Neural progenitor cell (in vitro differentiated cells): ENCODE measurements around the gene MMP17.

ENCODE experiments used
- EZH2 ChIP-seq: fragments of 200-600 bp; sonication (generic); IDR thresholded peaks from 2 replicates; pipeline ENCODE4 v1.6.1; 2017; ENCODE audit warnings: antibody characterized with exemption, mild to moderate bottlenecking, moderate library complexity
- EZH2phosphoT487 ChIP-seq: fragments of 200-600 bp; sonication (generic); IDR thresholded peaks from 2 replicates; pipeline ENCODE4 v1.6.1; 2017; ENCODE audit warnings: antibody characterized with exemption
- TF ChIP-seq, protein P1 (sequence below): fragments of 200-600 bp; sonication (generic); IDR thresholded peaks from 2 replicates; pipeline ENCODE4 v1.5.1; 2017; ENCODE audit warnings: antibody characterized with exemption, mild to moderate bottlenecking

DNA sequence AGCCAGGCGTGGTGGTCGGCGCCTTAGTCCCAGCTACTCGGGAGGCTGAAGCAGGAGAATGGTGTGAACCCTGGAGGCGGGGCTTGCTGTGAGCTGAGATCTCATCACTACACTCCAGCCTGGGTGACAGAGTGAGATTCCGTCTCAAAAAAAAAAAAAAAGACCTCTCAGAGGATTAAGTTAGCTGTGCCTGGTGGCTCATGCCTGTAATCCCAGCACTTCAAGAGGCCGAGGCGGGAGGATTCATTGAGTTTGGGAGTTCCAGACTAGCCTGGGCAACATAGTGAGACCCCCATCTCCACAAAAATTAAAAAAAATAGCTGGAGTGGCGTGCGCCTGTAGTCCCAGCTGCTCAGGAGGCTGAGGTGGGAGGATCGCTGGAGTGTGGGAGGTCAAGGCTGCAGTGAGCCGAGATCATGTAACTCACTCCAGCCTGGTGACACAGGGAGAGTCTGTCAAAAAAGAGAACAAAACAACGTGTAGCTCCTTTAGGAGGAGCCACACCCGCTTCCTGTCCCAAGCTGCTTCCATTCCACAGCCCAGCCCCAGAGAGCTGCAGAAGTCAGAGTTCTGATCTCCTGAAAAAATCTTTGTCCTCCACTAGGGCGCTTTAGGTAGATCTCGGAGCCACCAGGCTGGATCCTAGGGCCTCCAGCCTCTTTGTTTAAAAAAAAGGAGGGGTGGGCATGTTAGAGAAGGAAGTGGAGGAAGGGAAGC lies 54.8 kb downstream of the MMP17 start:
- TF ChIP-seq, protein P1, sequence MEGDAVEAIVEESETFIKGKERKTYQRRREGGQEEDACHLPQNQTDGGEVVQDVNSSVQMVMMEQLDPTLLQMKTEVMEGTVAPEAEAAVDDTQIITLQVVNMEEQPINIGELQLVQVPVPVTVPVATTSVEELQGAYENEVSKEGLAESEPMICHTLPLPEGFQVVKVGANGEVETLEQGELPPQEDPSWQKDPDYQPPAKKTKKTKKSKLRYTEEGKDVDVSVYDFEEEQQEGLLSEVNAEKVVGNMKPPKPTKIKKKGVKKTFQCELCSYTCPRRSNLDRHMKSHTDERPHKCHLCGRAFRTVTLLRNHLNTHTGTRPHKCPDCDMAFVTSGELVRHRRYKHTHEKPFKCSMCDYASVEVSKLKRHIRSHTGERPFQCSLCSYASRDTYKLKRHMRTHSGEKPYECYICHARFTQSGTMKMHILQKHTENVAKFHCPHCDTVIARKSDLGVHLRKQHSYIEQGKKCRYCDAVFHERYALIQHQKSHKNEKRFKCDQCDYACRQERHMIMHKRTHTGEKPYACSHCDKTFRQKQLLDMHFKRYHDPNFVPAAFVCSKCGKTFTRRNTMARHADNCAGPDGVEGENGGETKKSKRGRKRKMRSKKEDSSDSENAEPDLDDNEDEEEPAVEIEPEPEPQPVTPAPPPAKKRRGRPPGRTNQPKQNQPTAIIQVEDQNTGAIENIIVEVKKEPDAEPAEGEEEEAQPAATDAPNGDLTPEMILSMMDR: no peak
- TF ChIP-seq EZH2 (no peak), EZH2phosphoT487 (no peak)
